CMK (cell line): Measurements from ENCODE around the gene RNLS.
"Not testable (repeated sequence)": the region's sequence is repeated elsewhere in the genome, so short reads cannot be mapped to it uniquely, and the experiment has no call there.

Source experiments
- DNase-seq: peaks from one replicate; pipeline ENCODE4 v3.0.0-alpha.2; 2010; ENCODE audit warnings: low read depth

RNLS gene

DNA sequence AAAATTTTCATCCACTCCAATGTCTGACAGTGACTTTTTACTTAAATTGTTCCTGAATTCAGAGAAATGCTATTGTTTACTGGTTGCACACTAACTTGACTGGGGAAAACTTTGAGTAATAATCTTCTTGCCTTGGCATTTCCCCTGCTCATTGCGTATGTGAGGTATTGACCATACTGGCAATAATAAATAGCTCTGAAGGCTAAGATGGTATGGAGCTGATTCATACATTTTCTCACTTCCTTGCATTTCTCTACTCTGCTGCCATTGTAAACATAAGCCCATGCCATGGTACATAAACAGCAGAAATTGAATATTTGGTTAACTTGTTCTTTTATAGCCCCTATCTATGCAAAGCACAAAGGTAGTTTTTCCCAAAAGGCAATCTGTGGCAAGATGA is 290.0 kb downstream of the RNLS start:
- no peak for DNase-seq

DNA sequence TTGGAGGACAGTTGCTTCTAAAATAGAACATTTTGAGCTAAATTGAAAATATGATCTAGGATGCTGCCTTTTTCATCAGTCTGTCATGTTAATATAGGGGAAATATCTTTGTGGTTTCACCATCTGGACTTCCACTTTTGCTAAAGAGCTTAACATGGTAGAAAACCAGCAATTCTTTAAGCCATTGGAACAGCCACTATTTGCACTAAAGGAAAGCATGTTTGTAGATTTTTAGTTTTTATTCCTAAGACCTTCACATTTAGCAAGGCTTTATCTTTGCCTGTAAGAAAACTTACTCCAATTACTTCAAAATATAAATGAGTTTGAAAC is 291.0 kb downstream of the RNLS start:
- DNase-seq = no peak

DNA sequence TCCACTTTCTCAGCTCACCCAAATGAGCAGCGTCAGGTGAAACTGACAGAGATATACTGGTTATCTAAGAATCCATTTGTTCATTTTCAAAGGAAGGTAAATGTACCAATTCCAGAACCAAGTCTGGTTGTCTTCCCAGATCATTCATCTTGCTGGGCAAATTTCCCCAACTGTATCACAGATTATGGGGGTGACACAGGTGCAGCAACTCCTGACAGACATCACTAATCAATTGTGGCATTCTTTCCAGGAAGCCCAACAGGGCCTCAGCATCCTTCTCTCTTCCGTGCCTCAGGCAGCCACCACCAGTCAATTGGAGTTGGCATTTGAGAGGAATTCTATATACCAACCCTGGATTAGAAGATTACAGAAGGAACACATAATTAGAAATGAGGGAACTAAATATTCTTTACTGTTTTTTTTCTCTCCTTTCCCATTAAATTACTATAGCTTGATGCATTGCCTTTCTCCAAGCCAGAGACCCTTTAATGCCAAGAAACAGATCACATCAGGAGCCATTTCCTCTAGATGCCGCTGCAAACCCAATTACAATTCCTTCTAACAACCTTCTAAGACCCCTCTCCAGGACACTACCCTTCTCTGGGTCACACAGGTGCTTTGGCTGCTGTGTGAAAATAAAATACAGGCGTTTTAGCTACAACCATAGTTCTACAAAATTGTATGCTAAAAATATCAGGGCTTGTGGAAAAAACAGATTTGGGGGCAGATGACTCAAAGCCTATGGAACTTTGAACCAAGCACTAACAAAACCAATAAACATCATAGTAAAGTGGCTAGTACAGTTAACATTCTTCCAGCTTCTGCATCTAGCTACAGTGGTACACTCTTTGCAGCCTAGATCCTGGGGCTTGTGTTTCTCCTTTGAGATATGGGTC is 291.6 kb downstream of the RNLS start:
- DNase-seq = no peak

DNA sequence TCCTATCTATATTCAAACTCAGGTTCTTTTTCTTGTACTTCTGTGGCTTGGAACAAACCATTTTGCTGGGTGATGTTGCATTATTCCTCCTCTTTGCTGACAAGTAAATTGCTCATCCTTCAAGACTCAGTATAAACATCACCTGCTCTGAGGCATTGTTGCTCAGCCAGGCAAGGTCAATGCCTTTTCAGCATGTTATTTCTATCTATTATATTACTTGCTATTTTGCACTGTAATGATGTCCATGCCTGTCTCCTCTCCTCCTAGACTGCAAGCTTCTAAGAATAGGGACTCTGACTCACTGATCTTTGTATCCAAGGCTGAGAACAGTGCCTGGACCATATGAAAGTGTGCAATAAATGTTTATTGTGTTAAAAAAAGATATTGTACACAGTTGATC is 293.8 kb downstream of the RNLS start:
- no peak for DNase-seq

DNA sequence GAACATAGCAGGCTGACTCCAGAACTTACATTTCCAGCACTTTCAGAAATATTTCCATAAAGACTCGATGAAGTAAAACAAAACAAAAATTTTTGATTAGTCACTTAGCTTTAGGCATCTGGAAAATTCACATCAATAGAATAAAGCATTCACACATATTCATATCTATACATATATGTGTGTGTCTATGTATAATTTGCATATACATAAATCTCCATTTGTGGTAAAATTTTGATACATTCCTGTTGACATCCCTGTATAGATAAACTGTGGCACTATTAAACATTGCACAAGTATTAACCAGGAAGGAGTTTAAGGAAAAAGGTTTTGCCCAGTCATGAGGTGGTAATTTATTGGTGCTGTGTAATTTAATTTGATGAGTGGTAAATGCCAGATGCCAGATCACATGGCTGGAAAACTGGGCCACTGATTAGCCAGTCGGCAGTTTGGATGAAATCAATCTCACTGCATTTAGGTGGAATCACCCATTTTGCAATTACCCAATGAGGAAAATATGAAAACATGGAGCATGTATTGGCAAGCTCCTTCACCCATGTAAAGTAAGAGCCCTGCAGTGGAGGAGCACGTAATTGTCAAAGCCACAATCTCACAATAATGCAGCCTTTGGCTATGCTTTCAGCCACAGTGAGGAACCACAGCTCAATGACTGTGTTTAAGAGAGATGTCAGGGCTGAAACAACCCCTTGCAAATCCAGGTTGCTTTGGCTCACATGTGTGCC is 294.6 kb downstream of the RNLS start:
- DNase-seq = no peak

DNA sequence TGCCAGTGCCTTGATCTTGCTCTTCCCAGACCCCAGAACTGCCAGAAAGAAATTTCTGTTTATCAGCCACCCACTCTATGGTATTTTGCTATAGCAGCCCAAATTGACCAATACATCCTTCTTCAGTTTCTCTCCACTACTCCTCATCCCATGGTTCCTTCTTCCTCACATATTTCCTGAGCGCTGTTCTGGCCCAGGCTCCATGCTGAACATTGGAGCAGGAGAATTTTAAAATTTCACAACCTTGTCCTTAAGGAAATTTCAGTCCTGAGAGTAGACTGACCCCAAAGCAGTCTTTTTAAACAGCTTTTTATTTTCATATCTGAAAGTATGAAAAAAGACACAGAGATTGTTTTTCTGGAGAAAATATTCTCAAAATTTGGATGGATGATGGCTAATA is 297.1 kb downstream of the RNLS start:
- DNase-seq = no peak

DNA sequence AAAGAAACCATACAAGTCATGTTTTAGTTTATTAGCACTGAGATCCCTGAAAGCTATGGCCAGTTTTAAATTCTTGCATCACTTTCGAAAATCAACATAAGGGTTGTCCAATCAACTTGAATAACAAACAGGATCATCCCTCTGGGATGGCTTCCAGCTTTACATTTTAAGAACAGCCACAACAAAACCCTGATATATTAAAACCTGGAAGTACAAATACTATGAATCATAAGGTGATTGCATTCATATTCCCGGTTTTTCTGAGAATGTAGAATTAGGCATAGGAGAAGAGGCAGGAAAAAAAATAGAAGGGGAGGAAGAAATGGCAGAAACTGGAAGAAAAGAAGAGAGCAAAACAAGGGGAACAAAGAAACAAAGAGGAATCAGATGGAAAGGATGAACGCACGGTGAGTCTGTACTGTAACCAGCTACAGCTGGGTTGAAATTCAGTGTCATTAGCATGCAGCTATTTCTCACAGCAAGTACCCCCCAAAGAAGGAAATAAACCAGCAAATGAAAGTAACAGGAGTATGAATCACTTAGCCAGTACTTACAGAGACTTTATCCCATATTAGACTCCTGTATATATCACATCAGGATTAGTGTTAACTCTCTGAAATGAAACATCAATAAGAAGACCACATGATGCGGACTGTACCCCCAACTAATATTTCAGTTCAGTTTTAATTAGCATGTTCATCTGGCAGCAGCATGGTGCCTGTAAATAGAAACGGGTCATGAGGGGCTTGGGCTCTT is 301.3 kb downstream of the RNLS start:
- no peak for DNase-seq

DNA sequence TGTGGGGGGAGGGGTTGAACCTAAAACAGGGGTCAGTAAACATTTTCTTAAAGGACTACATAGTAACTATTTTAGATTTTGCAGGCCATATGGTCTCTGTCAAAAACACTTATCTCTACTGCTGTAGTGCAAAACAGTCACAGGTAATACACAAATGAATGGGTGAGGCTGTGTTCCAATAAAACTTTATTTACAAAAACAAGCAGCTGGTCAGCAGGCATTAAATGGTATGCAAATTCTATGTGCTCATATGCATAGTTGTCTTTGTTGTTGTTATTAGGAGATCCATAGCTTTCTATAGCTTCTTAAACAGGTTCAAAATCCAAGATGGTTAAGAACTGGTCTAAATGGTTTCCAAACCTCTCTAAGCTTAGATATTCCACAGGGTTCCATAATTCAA is 302.6 kb downstream of the RNLS start:
- no peak for DNase-seq

DNA sequence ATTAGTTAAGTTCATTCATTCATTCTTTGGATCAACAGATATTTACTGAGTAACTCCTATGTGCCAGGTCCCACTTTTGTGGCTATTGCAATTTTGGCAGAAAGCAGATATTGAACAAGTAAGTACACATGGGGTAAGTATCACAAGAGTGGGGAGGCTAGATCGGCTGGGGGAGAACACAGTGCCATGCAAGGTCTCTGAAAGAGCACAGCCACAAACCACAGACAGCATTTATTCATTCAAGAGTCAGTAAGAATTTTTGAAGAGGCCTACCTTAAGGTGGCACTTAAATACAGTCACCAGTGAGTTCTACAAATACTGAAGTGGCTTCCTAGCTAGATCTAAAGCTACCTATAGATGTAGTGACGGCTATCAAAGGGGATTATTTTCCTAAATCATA is 304.2 kb downstream of the RNLS start:
- no peak for DNase-seq

DNA sequence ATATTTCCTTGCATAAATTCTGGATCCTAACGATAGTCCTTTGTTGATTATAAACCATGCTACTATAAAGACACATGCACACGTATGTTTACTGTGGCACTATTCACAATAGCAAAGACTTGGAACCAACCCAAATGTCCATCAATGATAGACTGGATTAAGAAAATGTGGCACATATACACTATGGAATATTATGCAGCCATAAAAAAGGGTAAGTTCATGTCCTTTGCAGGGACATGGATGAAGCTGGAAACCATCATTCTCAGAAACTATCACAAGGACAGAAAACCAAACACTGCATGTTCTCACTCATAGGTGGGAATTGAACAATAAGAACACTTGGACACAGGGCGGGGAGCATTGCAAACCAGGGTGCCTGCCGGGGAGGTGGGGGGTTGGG is 306.2 kb downstream of the RNLS start:
- DNase-seq = not testable (repeated sequence)

DNA sequence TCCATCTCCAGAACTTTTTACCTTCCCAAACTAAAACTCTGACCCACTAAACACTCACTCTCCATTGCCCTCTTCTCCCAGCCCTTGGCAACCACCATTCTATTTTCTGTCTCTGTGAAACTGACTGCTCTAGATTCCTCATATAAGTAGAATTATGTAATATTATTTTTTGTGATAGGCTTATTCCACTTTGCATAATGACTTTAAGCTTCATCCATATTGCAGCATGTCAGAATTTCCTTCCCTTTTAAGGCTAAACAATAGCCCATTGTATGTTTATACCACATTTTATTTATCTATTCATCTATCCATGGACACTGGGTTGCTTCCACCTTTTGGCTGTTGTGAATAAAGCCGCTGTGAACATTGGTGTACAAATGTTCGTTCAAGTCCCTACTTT is 308.8 kb downstream of the RNLS start:
- no peak for DNase-seq

DNA sequence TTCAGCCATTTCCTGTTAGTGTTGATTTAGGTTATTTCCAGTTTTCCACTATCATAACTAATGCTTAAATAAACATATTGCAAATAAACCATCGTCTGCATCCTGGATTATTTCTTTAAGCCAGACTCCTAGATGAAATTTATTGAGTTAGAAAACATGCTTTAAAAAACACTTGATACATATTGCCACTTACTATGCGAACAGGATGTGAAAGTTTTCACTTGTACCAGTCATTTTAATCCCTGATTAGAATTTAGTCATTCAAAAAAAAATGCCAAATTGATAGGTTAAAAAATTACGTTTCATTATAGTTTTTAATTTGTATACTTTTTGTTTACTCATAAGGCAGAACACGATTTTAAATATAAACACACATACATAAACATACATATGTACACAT is 309.6 kb downstream of the RNLS start:
- no peak for DNase-seq

DNA sequence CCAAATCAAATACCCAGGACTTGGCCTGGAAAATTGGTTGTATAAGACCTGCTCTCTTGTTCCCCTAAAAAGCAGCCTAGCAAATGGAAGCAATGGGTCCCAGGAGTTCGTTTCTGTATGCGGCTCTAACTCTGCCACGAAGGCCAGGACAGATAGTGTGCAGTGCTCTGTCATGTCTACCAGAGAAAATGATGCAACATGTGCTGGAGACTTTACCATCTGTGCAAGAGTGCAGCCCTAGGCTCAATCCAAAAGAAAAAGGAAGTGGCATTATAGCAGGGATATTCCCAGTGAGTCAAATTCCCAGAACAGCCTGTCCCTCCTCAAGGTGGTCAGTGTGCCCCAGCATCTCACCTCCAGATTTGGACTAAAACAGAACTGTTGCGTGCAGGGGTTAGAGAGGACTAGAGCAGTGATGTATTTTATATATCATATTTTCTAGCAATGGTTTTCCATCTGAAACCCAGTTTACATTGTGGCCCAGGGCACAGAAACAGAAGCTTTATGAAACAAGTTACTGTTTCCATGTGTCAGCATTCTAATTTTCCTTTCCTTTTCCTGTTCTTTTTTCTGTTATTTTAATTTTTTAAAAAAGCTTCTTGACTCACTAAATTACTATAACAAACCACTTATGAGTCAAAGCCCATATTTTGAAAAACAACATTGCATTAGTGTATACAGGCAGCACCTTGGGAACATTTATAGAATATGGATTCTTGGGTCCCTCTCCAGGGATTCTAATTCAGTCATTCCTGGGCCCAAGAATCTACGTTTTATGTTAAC is 311.2 kb downstream of the RNLS start:
- no peak for DNase-seq

DNA sequence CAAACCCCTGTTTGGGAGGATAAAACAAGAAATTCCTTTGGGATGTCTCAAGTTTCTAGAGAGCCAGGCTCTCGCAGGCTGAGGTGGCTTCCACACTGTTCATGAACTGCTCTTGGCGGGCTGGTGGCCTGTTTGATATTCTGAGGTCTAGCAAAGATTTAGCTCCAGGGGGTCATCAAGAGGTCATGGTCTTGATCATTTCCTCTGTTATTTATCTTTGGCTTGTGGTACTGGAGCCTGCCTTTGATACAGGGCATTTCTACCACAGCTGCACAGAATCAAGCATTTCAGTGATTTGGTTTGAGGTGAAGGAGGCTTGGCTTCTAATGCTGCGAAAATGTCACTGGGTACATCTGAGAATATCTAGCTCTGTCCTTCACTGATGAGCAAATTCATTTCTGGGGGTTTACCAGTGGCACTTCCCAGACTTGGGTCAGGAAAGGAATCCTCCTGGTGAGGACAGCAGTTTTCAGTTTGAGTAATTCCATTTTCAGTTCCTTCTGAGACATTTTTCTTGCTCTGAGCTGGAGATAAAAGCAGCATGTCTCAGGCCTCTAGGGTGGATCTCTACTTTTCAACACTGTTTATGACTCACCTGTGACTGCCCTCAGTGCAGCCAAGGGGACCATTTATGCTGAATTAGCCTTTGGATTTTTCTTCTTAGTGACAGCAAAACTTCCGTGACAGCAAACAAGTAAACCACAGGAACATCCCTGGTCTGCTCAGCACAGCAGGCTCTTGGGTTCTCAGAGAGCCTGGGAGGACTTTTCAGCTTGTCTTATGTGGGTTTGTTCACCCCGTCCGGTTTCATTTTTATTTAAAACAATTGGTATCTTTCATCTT is 312.0 kb downstream of the RNLS start:
- DNase-seq = no peak

DNA sequence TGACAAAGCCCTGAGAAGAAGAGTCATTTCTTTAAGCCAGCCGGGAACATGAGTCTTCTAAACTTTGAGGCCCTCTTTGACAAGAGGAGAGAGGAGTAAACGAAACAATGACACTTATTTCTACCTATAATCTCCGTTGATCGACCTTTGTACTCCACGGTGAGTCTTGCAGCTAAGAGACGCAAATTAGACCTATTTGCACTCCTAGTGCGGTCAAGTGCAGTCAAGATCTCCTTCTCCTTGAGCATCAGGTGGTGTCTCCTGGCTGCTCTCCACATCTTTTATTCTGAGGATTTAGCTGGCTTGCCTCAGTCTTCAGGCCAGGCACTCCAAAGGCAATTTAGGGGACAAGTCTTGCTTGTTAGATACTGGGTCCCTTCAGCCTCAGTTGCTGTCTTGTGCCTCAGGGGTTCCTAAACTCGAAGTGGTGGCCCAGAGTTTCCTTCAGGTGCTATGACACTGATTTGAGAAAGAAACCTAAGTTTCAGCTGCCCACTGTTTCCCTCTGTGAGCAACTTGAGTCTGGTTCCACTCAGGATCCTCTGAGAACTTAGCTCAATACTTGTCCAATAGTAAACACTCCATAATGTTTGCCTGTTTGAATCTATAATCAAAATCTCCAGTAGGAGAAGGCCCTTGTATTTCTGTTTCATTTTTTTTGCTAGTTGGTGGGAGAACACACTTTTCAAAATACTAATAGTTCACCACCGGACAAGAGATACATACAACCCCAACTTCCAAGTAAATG is 312.9 kb downstream of the RNLS start:
- no peak for DNase-seq

DNA sequence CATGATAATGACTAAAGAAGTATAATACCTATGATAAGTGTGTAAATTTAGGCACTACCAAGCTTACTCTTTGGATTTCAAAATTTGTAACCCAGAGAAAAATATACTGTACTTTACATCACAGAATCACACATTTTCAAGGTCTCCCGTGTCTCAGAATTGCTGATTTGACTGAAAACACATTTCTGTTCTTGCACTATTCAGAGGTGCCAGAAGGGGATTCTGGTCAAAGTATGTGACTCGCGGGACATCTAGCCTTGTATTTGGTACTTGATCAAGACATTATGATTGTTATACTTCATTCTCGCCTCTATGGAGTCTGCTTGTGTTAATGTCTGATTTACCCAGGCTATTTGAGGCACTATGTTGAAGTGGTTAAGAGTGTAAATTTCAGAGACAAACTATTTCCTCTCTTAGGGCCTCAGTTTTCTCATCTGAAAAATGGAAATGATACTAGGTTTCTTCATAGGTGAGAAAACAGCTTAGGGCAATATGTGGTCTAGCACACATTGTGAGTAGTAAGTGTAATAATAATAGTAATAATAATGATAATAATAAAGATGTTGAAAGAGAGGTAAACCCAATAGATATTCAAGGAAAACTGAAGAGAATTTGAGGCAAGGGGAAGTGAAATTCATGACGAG is 320.4 kb downstream of the RNLS start:
- DNase-seq = no peak

DNA sequence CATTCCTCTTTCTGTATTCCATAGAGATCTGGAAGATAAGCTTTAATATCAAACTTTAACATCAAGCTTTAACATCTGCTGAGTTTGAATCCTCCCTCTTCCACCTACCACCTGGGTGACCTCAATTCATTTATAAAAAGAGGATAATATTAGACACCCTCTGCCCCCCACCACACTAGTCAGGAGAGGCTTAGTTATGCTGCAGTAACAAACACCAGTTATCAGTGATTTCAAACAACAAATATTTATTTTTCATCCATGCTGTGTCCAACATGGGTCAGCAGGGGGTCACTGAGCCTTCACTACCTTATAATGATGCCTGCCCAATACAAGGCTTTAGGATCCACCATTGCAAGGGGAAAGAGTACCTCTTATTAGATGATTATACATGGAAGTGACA is 322.0 kb downstream of the RNLS start:
- no peak for DNase-seq

DNA sequence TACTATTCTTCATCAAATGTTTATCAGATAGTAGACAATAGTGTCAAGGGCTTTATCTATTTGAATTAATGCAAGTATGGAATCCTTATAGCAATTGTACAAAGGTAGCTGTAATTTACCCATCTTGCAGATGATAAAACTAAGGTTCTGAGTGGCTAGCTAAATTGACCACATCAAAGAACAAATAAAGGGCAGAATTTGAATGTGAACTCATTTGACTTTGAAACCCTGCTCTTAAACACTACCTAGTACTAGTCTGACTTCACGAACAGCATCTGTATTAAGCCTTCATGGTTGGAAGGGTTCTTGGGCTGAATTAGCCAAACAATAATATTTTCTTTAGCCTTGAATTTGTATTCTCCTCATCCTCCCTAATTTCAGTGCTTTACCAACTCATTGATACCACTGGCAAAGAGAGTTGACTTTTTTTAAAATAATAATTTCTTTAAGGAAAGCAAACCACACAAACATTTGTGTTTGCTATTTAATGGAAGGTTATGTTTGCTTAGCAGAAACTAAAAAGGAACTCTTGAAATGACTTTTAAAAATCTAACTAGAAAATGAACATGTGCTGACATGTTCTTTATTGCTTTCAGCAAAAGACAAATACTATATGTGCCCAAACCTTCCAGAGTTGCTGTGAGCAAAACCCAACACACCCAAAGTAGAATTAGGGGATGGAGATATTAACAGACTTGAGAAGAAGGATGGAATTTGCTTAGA is 322.6 kb downstream of the RNLS start:
- DNase-seq = no peak

DNA sequence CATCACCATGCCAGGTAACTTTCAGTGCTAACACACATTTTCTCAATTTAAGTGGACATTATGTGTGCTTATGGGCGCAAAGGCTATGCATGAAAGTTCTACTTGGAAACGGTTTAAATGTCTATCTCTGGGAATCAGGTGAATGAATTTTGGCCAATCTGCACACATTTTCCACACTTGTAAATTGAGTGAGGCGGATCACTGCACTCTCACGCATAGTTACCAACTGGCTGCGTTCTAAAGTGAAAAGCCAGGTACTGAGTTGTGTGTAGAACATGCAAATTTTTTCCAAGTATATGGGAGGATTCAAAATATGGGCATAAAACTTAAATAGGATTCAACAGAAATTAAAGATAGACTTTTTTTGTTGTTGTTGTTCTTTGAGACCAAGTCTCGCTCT is 323.7 kb downstream of the RNLS start:
- no peak for DNase-seq
